ENCODE data around the gene COL1A2. TPM values are rescaled to one million over a fixed set of nuclear protein-coding genes. Genes with fewer than 3 reads are reported as not detected.

Gene COL1A2
- polyA plus RNA-seq, 2 of the 4 experiments (the other 2 are of a cell fraction) = 0.14 TPM; not detected in 1

GRCh38 chr7:94477878-94478277 lies 83.2 kb downstream of the COL1A2 start:
- POLR2A ChIA-PET = no interaction called here
- Histone ChIP-seq H3K4me2 (no peak overlapping the region), H3K9me3 (no peaks in the 10 kb centered on the region), H3K4me1 (0 out of 3 replicates have a peak, but pooled peaks cover 3% of the 10 kb centered on the region), H3K27ac (no peak overlapping the region), H3K4me3 (no peak overlapping the region)
- CTCF ChIA-PET = interaction anchor here (1.6 kb wide), 1 partner anchor 9 kb away, joined by 6 read pairs; no protein-coding TSS in a partner anchor
- TF ChIP-seq EHMT2 (IDR thresholded peaks at IDR 0.05; ENCODE audit: low read depth) (no peak), EP300 (IDR thresholded peaks at IDR 0.05) (no peak), TFCP2L1 (CRISPR knock-in tag; IDR thresholded peaks at IDR 0.05) (no peak), CBX2 (IDR thresholded peaks at IDR 0.05; ENCODE audit: borderline replicate concordance, low read depth) (no peak), FOSL2 (IDR thresholded peaks at IDR 0.05) (no peak), FOSL2 (CRISPR knock-in tag; IDR thresholded peaks at IDR 0.05) (no peak), BHLHE40 (IDR thresholded peaks at IDR 0.05; ENCODE audit: low read depth, low read length) (no peak), KDM1A (IDR thresholded peaks at IDR 0.05; ENCODE audit: low read depth) (no peak), REST (IDR thresholded peaks at IDR 0.05) (no peak), FOXS1 (CRISPR knock-in tag; IDR thresholded peaks at IDR 0.05) (no peak), PHF8 (IDR thresholded peaks at IDR 0.05; ENCODE audit: borderline replicate concordance, low read depth) (no peak), HES2 (IDR thresholded peaks at IDR 0.05) (no peak), RNF2 (IDR thresholded peaks at IDR 0.05; ENCODE audit: borderline replicate concordance, low read depth) (no peak), JUN (IDR thresholded peaks at IDR 0.05) (no peak)
- DNase-seq (ENCODE audit: low read depth in 1 of 2, low spot score in 1 of 2) (no peak), ATAC-seq (no peak), FAIRE-seq (no peak)
- 23% methylated on average over 1 of the region's 1 CpG for WGBS (ENCODE audit: missing lambda C conversion rate)

GRCh38 chr7:94478648-94479214 lies 84.0 kb downstream of the COL1A2 start:
- no peak for ATAC-seq

More at GRCh38 chr7:94478648-94479214, 84.0 kb downstream of the COL1A2 start:
- FAIRE-seq (no peak), DNase-seq (ENCODE audit: low read depth in 1 of 2, low spot score in 1 of 2) (no peak)
- TF ChIP-seq KDM1A (IDR thresholded peaks at IDR 0.05; ENCODE audit: low read depth) (no peak), EP300 (IDR thresholded peaks at IDR 0.05) (no peak), BCL3 (IDR thresholded peaks at IDR 0.05) (no peak), POLR2AphosphoS2 (conservative IDR thresholded peaks at IDR 0.05; ENCODE audit: low read length) (no peak), NPAS2 (CRISPR knock-in tag; IDR thresholded peaks at IDR 0.05; ENCODE audit: borderline replicate concordance) (no peak), CBX2 (IDR thresholded peaks at IDR 0.05; ENCODE audit: borderline replicate concordance, low read depth) (no peak), HOXA7 (CRISPR knock-in tag; IDR thresholded peaks at IDR 0.05) (no peak), SREBF2 (IDR thresholded peaks at IDR 0.05) (no peak), RCOR1 (IDR thresholded peaks at IDR 0.05; ENCODE audit: low read depth, low read length) (no peak), EHF (CRISPR knock-in tag; IDR thresholded peaks at IDR 0.05) (no peak), ZNF302 (CRISPR knock-in tag; IDR thresholded peaks at IDR 0.05) (no peak), RNF2 (IDR thresholded peaks at IDR 0.05; ENCODE audit: borderline replicate concordance, low read depth) (no peak), ZC3H11A (IDR thresholded peaks at IDR 0.05) (no peak), FOSL2 (IDR thresholded peaks at IDR 0.05) (no peak), FOSL2 (CRISPR knock-in tag; IDR thresholded peaks at IDR 0.05) (no peak)
- Histone ChIP-seq H3K4me2 (no peak overlapping the region), H3K9me3 (no peaks in the 10 kb centered on the region), H3K4me1 (0 out of 3 replicates have a peak, but pooled peaks cover 3% of the 10 kb centered on the region), H3K27ac (no peak overlapping the region), H3K4me3 (no peak overlapping the region)
- WGBS (ENCODE audit: missing lambda C conversion rate) = 72% methylated on average over 3 of the region's 3 CpGs
- ChIA-PET POLR2A (no interaction called here), CTCF (no interaction called here)

Other genes starting within 250 kb of the COL1A2 start
- gene CASD1, start 114.9 kb downstream of the COL1A2 start, polyA plus RNA-seq (2011; rRNA removed) = 26.8 and 35.4 TPM in 2 replicates
- 13.6 to 16.6 TPM (median 16.3 TPM) in 3 replicates for gene CASD1, start 114.9 kb downstream of the COL1A2 start, polyA plus RNA-seq (2017; fragmentation: RNase III; extraction: RNeasy Plus Mini Kit Qiagen cat#74134 plus additional on column Dnase treatment)

Data from A549 (cell line).